Measurements from ENCODE around the gene ANAPC1.
"Not testable (repeated sequence)": the region's sequence is repeated elsewhere in the genome, so short reads cannot be mapped to it uniquely, and the experiment has no call there.

ANAPC1 gene

GRCh38 chr2:111883661-111884591 lies at the start of gene ANAPC1:
ANAPC1 (minus strand) TSS chr2:111884193; CDS start chr2:111880825, 3,368 bp downstream.
- intact Hi-C loops (cut with DNase I), result no loop called here
- peak; percentile 74 to 95 (median 90) for DNase-seq

GRCh38 chr2:111932841-111933291 lies 48.9 kb upstream of the ANAPC1 start:
- intact Hi-C loops (cut with DNase I), result no loop called here
- DNase-seq, result no peak

- peak in 3 of 42 donors; percentile 13 to 56 (median 41) for DNase-seq
- intact Hi-C loops (cut with DNase I), result no loop called here
These were observed 46.9 kb upstream of the ANAPC1 start for GRCh38 chr2:111930875-111931274.

GRCh38 chr2:111930409-111930808 lies 46.4 kb upstream of the ANAPC1 start:
- intact Hi-C loops (cut with DNase I), result no loop called here
- DNase-seq, result peak in 1 of 42 donors; percentile 30

- intact Hi-C loops (cut with DNase I), result no loop called here
- DNase-seq, result peak in 2 of 42 donors; percentile 22 to 34
These were observed 43.7 kb upstream of the ANAPC1 start for GRCh38 chr2:111927723-111928122.

GRCh38 chr2:111924617-111925107 lies 40.7 kb upstream of the ANAPC1 start:
- peak in 1 of 42 donors; percentile 3 for DNase-seq
- intact Hi-C loops (cut with DNase I), result no loop called here

GRCh38 chr2:111923276-111923804 lies 39.3 kb upstream of the ANAPC1 start:
- intact Hi-C loops (cut with DNase I), result no loop called here
- peak in 2 of 42 donors; percentile 18 to 40 for DNase-seq

GRCh38 chr2:111919794-111920608 lies 36.0 kb upstream of the ANAPC1 start:
- DNase-seq, result peak in 41 of 42 donors; percentile 26 to 83 (median 60)
- intact Hi-C loops (cut with DNase I), result no loop called here

- intact Hi-C loops (cut with DNase I), result no loop called here
- peak in 2 of 42 donors; percentile 13 to 16 for DNase-seq
These were observed 35.4 kb upstream of the ANAPC1 start for GRCh38 chr2:111919365-111919764.

GRCh38 chr2:111918383-111918806 lies 34.4 kb upstream of the ANAPC1 start:
- intact Hi-C loops (cut with DNase I), result no loop called here
- DNase-seq, result no peak

GRCh38 chr2:111917106-111917505 lies 33.1 kb upstream of the ANAPC1 start:
- peak in 2 of 42 donors; percentile 3 to 9 for DNase-seq
- intact Hi-C loops (cut with DNase I), result no loop called here

GRCh38 chr2:111912547-111912946 lies 28.6 kb upstream of the ANAPC1 start:
- peak in 2 of 42 donors; percentile 7 to 33 for DNase-seq
- intact Hi-C loops (cut with DNase I), result no loop called here

GRCh38 chr2:111911295-111911977 lies 27.4 kb upstream of the ANAPC1 start:
- peak in 1 of 42 donors; percentile 10 for DNase-seq
- intact Hi-C loops (cut with DNase I), result not testable (repeated sequence)

- intact Hi-C loops (cut with DNase I), result no loop called here
- DNase-seq, result peak in 2 of 42 donors; percentile 42 to 44
These were observed 26.8 kb upstream of the ANAPC1 start for GRCh38 chr2:111910609-111911277.

- DNase-seq; intact Hi-C loops (cut with DNase I): not testable (repeated sequence)
These were observed 26.0 kb upstream of the ANAPC1 start for GRCh38 chr2:111909997-111910396.

- peak in 2 of 42 donors; percentile 13 for DNase-seq
- intact Hi-C loops (cut with DNase I), result no loop called here
These were observed 25.1 kb upstream of the ANAPC1 start for GRCh38 chr2:111909079-111909478.

- intact Hi-C loops (cut with DNase I), result no loop called here
- DNase-seq, result peak in 2 of 42 donors; percentile 10 to 12
These were observed 24.6 kb upstream of the ANAPC1 start for GRCh38 chr2:111908578-111908977.

Data from head of caudate nucleus (tissue), 42 donors.